OCI-LY1 (cell line): ENCODE results near the gene TMEM171.

ENCODE experiments used
- H2AFZ ChIP-seq: fragments of 200-600 bp; sonication (generic), shearing (Covaris generic); 2 replicates; pipeline ENCODE4 v1.6.0; 2014; ENCODE audit warnings: antibody characterized with exemption, mild to moderate bottlenecking, low read length
- H3F3A ChIP-seq: fragments of 200-600 bp; sonication (generic), shearing (Covaris generic); 2 replicates; pipeline ENCODE4 v1.6.0; 2014; ENCODE audit warnings: mild to moderate bottlenecking, antibody characterized with exemption, low read length, moderate library complexity; ENCODE audit not compliant: insufficient read depth
- H3K27ac ChIP-seq: fragments of 200-600 bp; sonication (generic); 2 replicates; pipeline ENCODE4 v1.5.1; 2014; ENCODE audit warnings: low read length, mixed run types, mild to moderate bottlenecking, low read depth; ENCODE audit not compliant: poor library complexity, severe bottlenecking
- H3K27me3 ChIP-seq: fragments of 200-600 bp; sonication (generic); 2 replicates; pipeline ENCODE4 v1.6.0; 2014; ENCODE audit warnings: antibody characterized with exemption, mild to moderate bottlenecking, low read length, moderate library complexity; ENCODE audit not compliant: insufficient read depth
- H3K36me3 ChIP-seq: fragments of 200-600 bp; sonication (generic); 2 replicates; pipeline ENCODE4 v1.6.1; 2014; ENCODE audit warnings: mild to moderate bottlenecking, antibody characterized with exemption, low read length, moderate library complexity, mixed read lengths; ENCODE audit not compliant: insufficient read depth
- H3K4me1 ChIP-seq: fragments of 200-600 bp; sonication (generic); 2 replicates; pipeline ENCODE4 v1.5.1; 2014; ENCODE audit warnings: mild to moderate bottlenecking, low read length, moderate library complexity; ENCODE audit not compliant: insufficient read depth, severe bottlenecking
- H3K4me2 ChIP-seq: fragments of 200-600 bp; sonication (generic), shearing (Covaris generic); 2 replicates; pipeline ENCODE4 v1.6.1; 2014; ENCODE audit warnings: low read length
- H3K4me3 ChIP-seq: fragments of 200-600 bp; sonication (generic); 2 replicates; pipeline ENCODE4 v1.5.1; 2014; ENCODE audit warnings: low read length, low read depth, mild to moderate bottlenecking, mixed read lengths; ENCODE audit not compliant: poor library complexity, severe bottlenecking
- H3K79me2 ChIP-seq: fragments of 200-600 bp; shearing (Covaris generic); 2 replicates; pipeline ENCODE4 v1.6.1; 2016; ENCODE audit warnings: mixed run types, low read length, mixed read lengths; ENCODE audit not compliant: insufficient read depth
- H3K9ac ChIP-seq: fragments of 200-600 bp; sonication (generic), shearing (Covaris generic); 2 replicates; pipeline ENCODE4 v1.6.1; 2014; ENCODE audit warnings: mild to moderate bottlenecking, low read length, mixed read lengths
- H3K9me2 ChIP-seq: fragments of 200-600 bp; sonication (generic), shearing (Covaris generic); 2 replicates; pipeline ENCODE4 v1.6.1; 2014; ENCODE audit warnings: low read depth, mild to moderate bottlenecking, low read length, mixed read lengths
- H3K9me3 ChIP-seq: fragments of 200-600 bp; shearing (Covaris generic); 2 replicates; pipeline ENCODE4 v1.6.1; 2014; ENCODE audit warnings: low read length, mixed read lengths
- H4K20me1 ChIP-seq: fragments of 200-600 bp; sonication (generic), shearing (Covaris generic); 2 replicates; pipeline ENCODE4 v1.6.0; 2016; ENCODE audit warnings: mild to moderate bottlenecking, low read length; ENCODE audit not compliant: insufficient read depth
- CTCF ChIP-seq: fragments of 200-600 bp; sonication (generic), shearing (Covaris generic); IDR thresholded peaks from 2 replicates; pipeline ENCODE4 v1.5.1; 2017; ENCODE audit warnings: mild to moderate bottlenecking, antibody characterized with exemption, low read length, moderate library complexity, mixed read lengths
- EZH2 ChIP-seq: fragments of 200-600 bp; sonication (generic), shearing (Covaris generic); IDR thresholded peaks from 2 replicates; pipeline ENCODE4 v1.8.0; 2017; ENCODE audit warnings: borderline replicate concordance, mixed run types, mild to moderate bottlenecking, antibody characterized with exemption, low read length, moderate library complexity, mixed read lengths

The TMEM171 gene

GRCh38 chr5:73093943-73094342 is 26.4 kb upstream of the TMEM171 start:
- Histone ChIP-seq H3K9ac (no peak overlapping the region), H3K27ac (no peak overlapping the region), H3K79me2 (no peaks in the 10 kb centered on the region), H3K9me3 (peaks cover 7% of the 10 kb centered on the region), H2AFZ (no peak overlapping the region), H3K27me3 (no peaks in the 10 kb centered on the region), H4K20me1 (no peaks in the 10 kb centered on the region), H3K9me2 (no peaks in the 10 kb centered on the region), H3F3A (no peaks in the 10 kb centered on the region), H3K36me3 (no peaks in the 10 kb centered on the region), H3K4me2 (no peak overlapping the region), H3K4me1 (peaks cover 2% of the 10 kb centered on the region), H3K4me3 (no peak overlapping the region)
- TF ChIP-seq EZH2, result no peak
- TF ChIP-seq CTCF, result no peak

GRCh38 chr5:73094415-73094814 is 26.0 kb upstream of the TMEM171 start:
- Histone ChIP-seq H3K4me3 (no peak overlapping the region), H3K27me3 (no peaks in the 10 kb centered on the region), H3K27ac (no peak overlapping the region), H4K20me1 (no peaks in the 10 kb centered on the region), H3K9me3 (peaks cover 7% of the 10 kb centered on the region), H3K9me2 (no peaks in the 10 kb centered on the region), H2AFZ (no peak overlapping the region), H3K4me2 (no peak overlapping the region), H3F3A (no peaks in the 10 kb centered on the region), H3K36me3 (no peaks in the 10 kb centered on the region), H3K9ac (no peak overlapping the region), H3K79me2 (no peaks in the 10 kb centered on the region), H3K4me1 (peaks cover 6% of the 10 kb centered on the region)
- TF ChIP-seq CTCF (no peak), EZH2 (no peak)

GRCh38 chr5:73095564-73096238 is 24.7 kb upstream of the TMEM171 start:
- H3K4me2 ChIP-seq, result no peak overlapping the region
- no peak overlapping the region for H3K9ac ChIP-seq

More at GRCh38 chr5:73095564-73096238, 24.7 kb upstream of the TMEM171 start:
- H3K27me3 ChIP-seq, result no peaks in the 10 kb centered on the region
- TF ChIP-seq EZH2 (no peak), CTCF (no peak)
- no peaks in the 10 kb centered on the region for H4K20me1 ChIP-seq
- H3K9me2 ChIP-seq, result no peaks in the 10 kb centered on the region
- H3K4me3 ChIP-seq, result no peak overlapping the region
- no peaks in the 10 kb centered on the region for H3K79me2 ChIP-seq
- H3K9me3 ChIP-seq, result peaks cover 7% of the 10 kb centered on the region
- H3F3A ChIP-seq, result no peaks in the 10 kb centered on the region
- no peaks in the 10 kb centered on the region for H3K36me3 ChIP-seq
- H3K27ac ChIP-seq, result no peak overlapping the region
- no peak overlapping the region for H2AFZ ChIP-seq
- peaks cover 18% of the 10 kb centered on the region for H3K4me1 ChIP-seq
